D721Med (cell line): ENCODE results near the gene KICS2.
"Not testable (repeated sequence)": the region's sequence is repeated elsewhere in the genome, so short reads cannot be mapped to it uniquely, and the experiment has no call there.

Experiments
- DNase-seq: peaks from one replicate; pipeline ENCODE4 v3.0.0; 2011; ENCODE audit warnings: low spot score; ENCODE audit not compliant: insufficient read length
- FAIRE-seq: peaks from 2 replicates; lab custom pipeline; 2011; peaks lifted over from hg19 to GRCh38; lab: Jason Lieb, UNC
- TF ChIP-seq, protein P1 (sequence below): IDR thresholded peaks from 2 replicates; pipeline ENCODE4 v1.5.1; 2012; ENCODE audit warnings: mild to moderate bottlenecking, control low read depth; ENCODE audit not compliant: insufficient read depth; ENCODE audit errors: missing control alignments

KICS2 gene

DNA sequence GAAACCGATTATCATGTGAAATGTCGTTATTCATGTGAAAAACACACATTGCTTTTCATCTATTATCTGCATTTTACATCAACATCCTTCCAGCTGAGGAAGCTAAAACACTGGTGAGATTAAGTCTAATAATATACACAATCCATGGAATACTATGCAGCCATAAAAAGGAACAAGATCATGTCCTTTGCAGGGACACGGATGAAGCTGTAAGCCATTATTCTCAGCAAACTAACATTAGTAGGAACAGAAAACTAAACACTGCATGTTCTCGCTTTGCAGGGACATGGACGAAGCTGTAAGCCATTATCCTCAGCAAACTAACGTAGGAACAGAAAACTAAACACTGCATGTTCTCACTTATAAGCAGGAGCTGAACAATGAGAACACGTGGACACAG lies 18.3 kb downstream of the KICS2 start:
- FAIRE-seq, result no peak
- TF ChIP-seq, protein P1, sequence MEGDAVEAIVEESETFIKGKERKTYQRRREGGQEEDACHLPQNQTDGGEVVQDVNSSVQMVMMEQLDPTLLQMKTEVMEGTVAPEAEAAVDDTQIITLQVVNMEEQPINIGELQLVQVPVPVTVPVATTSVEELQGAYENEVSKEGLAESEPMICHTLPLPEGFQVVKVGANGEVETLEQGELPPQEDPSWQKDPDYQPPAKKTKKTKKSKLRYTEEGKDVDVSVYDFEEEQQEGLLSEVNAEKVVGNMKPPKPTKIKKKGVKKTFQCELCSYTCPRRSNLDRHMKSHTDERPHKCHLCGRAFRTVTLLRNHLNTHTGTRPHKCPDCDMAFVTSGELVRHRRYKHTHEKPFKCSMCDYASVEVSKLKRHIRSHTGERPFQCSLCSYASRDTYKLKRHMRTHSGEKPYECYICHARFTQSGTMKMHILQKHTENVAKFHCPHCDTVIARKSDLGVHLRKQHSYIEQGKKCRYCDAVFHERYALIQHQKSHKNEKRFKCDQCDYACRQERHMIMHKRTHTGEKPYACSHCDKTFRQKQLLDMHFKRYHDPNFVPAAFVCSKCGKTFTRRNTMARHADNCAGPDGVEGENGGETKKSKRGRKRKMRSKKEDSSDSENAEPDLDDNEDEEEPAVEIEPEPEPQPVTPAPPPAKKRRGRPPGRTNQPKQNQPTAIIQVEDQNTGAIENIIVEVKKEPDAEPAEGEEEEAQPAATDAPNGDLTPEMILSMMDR, result no peak

DNA sequence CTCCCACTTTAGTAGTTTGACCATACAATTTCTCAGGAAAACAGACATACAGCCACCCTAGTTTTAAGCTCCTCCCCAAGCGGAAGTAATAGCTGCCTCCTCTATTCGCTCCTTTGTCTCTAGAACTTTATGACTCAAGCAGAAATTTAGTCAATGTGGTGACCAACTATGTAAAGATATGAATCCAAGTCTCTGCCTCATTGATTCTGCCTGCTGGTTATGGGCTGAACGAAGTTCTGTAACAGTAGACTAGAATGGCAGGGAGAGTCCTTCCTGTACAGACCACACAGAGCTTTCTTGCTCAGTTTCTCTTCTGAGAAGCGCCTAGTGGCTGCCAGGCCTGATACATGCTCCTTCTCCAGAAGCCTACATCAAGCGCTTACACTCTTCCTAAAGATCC lies 19.1 kb downstream of the KICS2 start:
- FAIRE-seq (no peak), DNase-seq (no peak)
- TF ChIP-seq, protein P1, result no peak

More for the DNA sequence above, 18.3 kb downstream of the KICS2 start:
- DNase-seq, result no peak

DNA sequence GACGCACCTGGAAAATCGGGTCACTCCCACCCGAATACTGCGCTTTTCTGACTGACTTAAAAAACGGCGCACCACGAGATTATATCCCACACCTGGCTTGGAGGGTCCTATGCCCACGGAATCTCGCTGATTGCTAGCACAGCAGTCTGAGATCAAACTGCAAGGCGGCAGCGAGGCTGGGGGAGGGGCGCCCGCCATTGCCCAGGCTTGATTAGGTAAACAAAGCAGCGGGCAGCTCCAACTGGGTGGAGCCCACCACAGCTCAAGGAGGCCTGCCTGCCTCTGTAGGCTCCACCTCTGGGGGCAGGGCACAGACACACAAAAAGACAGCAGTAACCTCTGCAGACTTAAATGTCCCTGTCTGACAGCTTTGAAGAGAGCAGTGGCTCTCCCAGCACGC lies 26.3 kb downstream of the KICS2 start:
- DNase-seq, FAIRE-seq: not testable (repeated sequence)

DNA sequence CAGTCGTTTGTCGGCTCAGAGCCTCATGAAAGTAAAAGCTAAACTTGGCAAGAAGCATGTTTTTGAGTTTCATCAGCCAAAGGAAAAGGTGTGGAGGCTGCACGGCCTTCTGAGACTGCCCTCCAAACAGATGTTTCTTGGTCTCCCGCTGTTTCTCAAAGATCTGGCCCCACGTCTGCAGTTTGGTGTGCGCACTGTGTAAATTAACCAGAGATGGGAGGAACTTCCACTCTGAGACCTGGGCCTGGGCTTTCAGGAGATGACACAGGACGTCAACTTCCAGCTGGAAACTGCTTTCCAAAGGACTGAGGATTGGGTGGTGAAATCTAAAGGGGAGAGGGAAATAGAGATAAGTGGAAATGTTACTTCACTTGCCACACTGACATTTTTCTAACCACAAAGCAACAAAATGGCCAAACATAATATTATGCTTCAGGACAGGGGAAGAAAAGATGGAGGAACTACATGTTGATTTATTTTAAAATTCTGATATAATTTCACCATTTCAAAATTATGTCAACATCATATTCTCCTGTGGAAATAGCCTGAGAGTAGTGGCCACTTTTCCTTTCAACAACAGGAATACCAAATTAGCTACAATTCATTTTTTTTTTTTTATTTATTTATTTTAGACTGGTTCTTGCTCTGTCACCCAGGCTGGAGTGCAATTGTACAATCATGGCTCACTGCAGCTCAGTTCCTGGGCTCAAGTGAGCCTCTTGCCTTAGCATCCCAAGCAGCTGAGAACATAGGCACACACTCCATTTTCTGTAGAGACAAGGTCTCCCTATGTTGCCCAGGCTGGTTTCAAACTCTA lies 27.6 kb downstream of the KICS2 start:
- TF ChIP-seq, protein P1, result no peak
- DNase-seq (no peak), FAIRE-seq (no peak)

DNA sequence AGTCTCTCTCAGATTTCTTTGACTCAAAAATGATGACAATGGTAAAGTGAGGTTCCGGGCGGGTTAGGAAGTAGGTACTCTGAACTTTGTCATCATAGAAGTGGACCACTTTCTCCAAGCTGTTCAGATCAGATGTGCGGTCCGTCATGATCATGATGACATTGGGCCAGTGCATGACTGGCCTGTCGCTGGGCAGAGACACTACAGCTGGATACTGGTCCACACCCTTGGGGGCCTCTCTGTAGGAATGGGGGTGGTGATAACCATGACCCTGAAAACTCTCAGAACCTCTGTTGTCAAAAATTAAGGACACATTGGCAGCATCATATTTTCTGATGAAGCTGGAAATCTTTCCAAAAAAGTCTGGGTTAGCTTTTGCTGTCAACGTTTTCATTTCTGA lies 28.2 kb downstream of the KICS2 start:
- TF ChIP-seq, protein P1, result no peak
- FAIRE-seq, result no peak
- no peak for DNase-seq

DNA sequence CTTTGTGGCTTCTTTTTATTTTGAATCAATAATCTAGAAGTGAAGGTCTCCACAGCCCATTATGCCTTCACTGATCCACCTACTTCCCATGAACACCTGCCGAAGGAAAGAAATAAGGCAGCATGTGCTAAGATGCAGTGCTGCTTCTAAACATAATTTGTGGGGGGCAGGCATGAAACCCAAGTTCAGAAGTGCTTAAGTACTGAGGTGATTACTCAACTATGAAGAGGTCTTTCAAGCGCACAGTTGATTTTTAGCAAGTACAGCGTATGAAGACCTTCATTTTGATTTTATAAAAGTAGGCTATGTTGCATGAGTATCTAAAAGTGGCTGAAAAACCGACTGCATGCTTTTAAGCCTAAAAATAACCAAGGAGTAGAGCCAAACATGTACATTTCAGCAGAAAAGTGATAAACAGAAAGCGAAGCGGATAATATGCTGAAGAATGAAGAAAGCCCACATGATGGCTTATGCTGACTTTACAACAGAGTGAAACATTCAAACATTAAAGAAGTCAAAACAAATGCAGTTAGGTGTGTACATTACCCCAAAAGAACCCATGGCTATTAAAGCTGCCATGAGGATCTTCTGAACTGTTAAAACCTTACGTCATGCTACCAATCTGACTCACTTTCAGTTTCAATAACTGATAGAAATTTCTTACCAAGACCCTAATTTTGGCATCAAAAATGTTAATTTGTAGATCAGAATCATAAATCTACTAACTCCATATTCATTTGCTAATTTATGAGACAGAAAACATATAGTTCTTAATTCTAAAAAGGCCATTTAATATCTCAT lies 29.3 kb downstream of the KICS2 start:
- FAIRE-seq (no peak), DNase-seq (no peak)
- TF ChIP-seq, protein P1, result no peak

DNA sequence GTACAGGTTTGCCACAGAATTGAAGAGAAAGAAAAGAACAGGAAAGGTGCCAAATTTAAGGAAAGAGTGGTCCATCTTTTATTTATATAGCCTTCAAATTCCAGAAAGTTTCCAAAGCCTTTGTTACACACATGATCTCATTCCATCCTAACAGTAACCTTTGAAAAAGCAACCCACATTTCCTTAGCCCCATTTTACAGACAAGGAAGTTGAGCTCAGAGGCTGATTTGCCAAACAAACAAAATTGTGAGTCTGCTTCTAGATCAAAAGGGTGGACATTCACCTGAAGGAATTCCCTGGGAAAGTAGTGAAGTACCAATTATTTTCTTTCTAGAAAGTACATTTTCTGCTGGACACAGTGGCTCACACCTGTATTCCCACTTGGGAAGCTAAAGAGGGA lies 32.0 kb downstream of the KICS2 start:
- no peak for FAIRE-seq
- no peak for DNase-seq
- TF ChIP-seq, protein P1, result no peak
